22Rv1 (cell line): ENCODE data around the gene TNIP2.

Experiments used
- H3K27ac ChIP-seq: fragments of 450-650 bp; 2 replicates; pipeline ENCODE4 v1.5.1; 2017
- CTCF ChIP-seq: fragments of 450-650 bp; IDR thresholded peaks from 2 replicates; pipeline ENCODE4 v1.5.1; 2017; ENCODE audit warnings: mild to moderate bottlenecking
- ZFX ChIP-seq: fragments of 450-650 bp; IDR thresholded peaks from 2 replicates; pipeline ENCODE4 v1.6.1; 2017; ENCODE audit warnings: antibody characterized with exemption, borderline replicate concordance

The TNIP2 gene

DNA sequence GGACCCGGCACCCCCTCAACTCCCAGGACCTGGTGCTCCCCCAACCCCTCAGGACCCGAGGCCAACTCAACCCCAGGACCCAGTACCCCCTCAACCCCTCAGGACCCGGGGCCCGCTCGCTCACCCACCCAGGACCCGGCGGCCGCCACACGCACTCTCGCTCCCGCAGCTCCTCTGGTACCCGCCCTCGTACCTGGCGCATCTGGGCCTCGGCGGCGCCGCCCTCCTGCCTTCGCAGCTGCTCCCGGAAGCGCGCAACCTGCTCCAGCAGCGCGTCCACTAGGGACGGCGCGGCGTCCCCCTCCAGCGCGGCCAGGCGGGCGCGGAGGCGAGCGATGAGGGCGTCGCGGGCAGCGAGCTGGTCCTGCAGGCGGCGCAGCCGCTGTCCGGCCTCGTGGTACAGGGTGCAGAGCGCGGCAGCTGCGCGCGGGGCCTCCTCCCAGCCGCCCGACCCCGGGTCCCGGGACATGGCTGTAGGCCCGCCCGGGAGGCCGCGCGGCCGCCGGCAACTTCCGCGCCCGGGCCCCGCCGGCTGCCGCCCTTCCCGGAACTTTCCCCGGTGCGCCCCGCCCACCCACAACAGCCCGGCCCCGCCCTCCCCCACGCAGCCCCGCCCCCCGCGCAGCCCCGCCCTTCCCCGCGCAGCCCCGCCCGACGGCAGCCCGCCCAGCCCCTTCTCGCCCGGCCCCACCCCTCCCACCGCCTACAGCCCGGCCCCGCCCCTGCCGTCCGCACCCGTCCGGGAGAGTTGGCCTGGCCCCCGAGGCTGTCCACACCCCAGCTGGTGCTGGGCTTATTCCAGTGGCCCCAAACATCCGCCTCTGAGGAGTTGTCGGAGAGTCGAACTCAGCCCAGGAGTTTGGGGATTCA lies at the start of gene TNIP2:
TSS of gene TNIP2 (minus strand) at position 516 of the 870 bp plus-strand sequence. CDS start at position 469, 47 bp downstream.
- TF ChIP-seq ZFX (no peak), CTCF (no peak)
- peak within 1 kb of the TSS; percentile 90 for H3K27ac ChIP-seq

DNA sequence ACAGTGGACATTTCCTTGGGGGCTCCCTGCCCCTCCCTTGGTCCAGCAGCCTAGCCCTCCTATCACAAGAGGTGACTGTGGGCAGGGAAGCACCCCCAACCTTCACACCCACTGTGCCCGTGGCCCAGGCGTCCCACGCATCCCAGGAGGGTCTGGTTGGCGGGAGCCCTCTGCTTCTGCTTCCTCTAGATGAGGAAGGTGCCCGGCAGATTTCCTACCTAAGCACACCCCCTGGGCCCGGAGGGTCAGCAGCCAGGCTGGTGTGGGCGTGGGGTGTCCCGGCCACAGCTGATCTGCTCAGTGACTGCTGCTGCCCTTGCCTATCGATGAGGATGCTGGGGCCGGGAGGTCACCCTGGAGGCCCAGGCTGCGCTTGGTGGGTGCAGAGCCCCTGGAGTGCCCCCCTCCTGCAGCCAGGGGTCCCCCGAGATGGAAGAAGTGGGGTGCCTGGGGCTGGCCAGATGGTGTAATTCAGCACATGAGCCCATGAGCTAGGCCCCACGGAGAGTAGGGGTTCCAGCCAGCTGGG lies 48.9 kb upstream of the TNIP2 start:
- H3K27ac ChIP-seq, result no peak overlapping the region
- TF ChIP-seq CTCF (no peak), ZFX (no peak)

DNA sequence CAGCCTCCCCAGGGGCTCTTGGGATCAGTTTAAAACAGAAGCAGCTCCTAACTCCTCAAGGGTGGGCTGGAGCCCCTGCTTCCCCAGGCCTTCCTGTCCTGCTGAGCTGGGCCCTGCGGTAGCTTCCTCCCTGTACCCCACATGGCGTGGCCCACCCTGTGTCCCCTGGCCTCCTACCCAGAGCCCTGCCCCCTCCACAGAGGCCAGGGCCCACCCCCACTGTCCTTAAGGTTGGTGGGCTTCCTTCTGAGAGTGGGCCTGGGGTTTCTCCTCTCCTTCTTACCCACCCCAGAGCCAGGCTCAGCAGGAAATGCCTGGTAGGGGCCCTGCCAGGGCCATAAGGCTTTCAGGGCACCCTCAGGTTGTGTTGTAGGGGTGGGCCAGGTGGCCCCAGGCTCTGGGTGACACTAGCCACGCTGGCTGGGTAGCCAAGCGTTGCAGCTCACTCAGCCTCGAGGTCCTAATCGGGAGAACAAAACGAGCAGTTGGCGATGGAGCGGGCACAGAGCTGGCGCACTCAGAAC lies 48.4 kb upstream of the TNIP2 start:
- no peak overlapping the region for H3K27ac ChIP-seq
- no peak for TF ChIP-seq CTCF
- no peak for TF ChIP-seq ZFX

DNA sequence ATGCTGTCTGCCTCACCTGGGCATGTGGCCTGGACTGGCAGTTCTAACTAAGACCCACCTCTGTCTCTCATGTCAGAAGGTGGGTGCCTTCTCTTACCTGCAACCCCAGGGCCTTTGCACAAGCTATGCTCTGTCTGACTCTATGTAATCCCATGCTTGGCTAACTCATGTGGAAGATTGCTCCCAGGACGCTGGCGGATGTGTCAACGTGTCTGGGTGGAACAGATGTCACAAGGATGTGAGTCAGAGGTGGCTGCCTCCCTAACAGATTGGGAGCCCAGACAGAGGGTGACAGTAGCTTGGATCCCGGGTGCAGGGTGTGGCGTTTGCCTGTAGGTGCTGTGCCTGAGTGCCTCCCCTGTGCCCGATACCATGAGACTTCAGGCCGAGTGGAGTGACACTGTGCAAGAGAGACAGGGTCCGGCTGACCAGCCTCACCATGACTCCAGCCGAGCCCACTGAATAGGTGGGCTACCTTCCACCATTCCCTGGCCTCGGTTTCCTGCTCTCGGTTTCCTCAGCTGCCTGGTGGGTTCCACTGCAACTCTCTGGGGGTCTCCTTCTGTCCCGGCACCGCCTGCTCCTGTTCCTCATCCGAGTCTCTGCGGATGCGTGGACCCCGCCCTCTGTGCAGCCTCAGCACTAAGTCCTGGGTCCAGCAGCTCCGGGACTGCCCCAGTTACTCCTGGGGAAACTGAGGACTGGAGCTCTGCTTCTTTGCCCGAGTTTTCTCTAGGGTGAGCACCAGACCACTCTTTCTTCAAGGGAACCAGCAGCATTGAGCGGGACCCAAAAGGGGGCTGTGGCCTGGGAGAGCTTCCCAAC lies 47.7 kb upstream of the TNIP2 start:
- TF ChIP-seq CTCF (no peak), ZFX (no peak)
- H3K27ac ChIP-seq, result no peak overlapping the region

- TF ChIP-seq ZFX (no peak), CTCF (no peak)
- no peak overlapping the region for H3K27ac ChIP-seq
Observed at GRCh38 chr4:2802618-2803531, 46.7 kb upstream of the TNIP2 start.
